Stimulated activated CD8-positive, alpha-beta memory T cell treated with anti-CD3 and anti-CD28 coated beads, Interleukin-4, amount 100 ng/mL, for 1 hour (primary cell): Measurements from ENCODE around the gene LRIG1.

ENCODE experiments used
- DNase-seq, 2 donors: peaks; one replicate each; pipeline ENCODE4 v3.0.0-alpha.2; 2020; ENCODE audit warnings: low read depth in 2 of 2, low spot score in 1 of 2

LRIG1 gene

DNA sequence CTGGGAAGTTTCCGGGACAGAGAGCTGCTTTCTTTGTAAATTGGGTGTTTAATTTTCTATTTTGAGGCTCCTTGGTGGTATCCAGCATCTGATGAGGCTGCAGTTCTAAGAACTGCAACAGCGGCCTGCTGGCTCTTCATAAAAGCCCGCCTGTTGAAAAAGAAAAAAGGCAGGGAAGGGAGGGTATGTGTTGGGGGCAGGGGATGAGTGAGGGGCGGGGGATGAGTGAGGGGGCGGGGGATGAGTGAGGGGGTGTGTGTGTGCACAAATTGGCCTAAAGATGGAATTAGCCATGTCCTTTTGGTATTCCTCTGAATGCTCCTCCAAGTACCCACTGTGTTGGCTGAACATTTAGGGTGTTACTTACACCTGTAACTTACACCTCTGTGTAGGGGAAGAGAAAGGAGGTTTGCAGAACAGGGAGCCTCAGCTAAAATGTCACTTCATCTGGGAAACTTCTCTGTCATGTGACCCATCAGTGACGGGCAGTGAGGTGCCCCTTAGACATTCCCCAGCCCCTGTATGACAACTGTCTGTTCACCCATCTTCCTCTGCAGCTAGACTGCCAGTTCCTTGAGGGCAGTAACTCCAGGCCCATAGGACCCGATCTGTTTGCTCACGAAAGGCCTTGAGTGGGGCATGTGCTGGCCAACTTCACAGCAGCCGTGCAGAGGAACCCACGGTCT lies 57.6 kb downstream of the LRIG1 start:
- DNase-seq = no peak

DNA sequence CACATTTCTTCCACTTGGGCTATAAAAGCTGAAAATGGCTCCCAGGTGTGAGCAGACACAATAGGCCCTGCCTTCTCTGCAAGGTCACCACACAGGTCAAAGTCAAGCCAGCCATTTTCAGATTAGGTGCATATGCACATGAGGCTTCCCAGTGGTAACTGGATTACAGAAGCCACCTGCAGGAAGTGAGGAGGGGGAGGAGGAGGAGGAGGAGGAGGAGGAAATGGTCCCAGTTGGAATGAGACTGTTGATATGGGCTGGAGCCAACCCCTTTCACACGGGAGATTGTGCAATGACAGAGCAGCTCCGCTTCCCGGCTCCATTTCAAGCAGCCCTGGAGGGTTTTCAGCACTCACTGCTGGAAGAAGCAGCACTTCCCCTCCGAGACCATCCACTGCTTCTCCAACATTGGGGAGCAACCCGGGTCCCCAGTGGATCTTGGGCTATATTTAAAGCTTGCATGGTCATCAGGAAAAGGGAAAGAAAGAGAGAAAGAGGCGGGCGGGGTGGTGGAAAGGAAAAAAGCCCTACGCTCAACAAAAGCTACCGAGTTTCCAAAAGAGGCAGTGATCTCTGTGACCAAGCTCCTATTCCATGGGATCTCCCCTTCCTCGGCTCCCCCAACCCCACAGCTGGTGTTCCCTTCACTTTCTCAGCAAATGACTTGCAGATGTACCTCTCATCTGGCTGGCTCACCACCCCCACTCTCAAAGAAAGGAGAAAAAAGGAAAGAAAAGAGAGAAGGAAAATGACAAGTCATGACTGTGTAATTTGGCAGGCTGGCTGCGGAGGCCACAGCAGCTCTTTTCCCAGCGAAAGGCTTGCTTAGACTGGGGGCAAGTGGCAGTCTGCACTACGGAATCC lies 58.3 kb downstream of the LRIG1 start:
- DNase-seq = no peak

DNA sequence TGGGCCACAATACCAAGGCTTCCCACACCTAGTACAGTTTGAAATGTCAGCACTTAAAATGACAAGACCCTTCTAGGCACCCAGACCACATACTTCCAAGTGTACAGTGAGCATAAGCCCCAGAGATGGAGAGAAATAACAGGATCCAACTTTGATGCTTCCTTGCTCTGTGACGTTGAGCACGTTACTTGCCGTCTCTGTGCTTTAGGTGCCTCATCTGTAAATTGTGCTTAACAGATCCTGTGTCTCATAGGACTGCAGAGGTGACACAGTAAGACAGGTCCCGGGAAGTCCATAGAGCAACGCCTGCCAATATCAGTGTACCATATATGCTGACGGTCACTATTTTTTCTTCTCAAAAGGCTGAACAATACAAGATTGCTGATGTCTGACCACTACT lies 59.1 kb downstream of the LRIG1 start:
- no peak for DNase-seq

DNA sequence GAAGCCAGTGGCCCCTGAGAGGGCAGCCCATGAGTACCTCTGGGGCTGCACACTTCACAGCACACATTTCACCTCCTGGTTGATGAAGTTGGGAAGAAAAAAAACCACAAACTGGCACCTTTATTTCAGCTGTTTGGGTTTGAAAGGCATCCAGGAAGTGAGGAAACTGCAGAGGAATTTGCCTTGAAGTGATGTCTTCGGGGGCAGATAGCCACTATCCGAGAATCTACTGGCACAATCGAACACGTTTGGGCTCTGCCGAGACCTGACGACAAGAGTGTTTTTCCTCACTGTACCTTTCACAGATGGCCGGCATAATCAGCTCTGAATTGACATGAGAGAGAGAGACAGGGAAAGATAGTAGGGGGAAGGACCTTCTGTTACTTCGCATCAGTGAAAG lies 59.7 kb downstream of the LRIG1 start:
- no peak for DNase-seq

DNA sequence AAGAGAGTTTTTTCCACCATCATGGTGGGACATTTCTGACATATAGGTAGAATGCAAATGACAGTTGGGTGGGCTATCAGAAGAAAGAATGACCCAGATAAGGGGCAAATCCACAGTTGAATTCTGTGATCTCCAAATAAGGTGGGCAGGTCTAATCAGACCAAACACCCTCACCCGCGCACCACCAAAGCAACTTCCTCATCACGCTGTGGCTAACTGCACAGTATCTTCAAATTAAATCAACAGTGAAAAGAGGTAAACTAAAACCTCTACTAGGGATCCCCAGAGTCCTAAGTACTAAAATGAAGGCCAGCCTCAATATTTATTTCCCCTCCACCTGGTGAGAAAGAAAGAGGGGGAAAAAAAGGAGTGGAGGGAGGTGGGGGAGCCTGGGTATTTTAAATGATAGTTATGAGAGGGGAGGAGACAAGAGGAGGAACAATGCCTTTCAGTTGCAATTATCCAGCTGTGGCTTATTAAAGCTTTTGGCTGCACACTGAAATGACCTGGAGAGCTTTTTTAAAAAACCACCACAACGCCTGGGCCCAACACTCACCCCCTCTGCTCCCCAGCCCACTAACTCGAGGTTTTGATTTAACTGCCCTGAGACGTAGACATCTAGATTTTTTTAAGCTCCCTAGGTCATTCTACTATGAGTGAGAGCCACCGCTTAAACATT lies 61.0 kb downstream of the LRIG1 start:
- DNase-seq = no peak

DNA sequence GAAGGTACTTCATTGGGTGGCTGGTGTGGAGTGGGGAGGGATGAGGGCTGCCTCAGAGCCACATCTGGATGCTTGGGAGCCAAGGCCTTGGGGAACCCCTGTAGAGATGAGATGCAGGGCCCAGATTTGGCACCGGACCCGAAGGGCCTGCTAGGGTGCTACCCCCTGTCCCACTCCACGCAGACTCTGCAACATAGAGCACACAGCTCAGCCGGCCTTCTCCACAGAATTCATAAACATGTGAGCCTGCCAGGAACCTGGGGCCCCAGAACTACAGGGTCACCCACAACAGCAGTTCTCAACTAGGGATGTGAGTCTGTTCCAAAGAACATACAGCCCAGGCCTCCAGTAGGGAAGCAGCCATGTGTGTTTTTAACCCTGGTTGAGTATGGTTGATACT lies 62.8 kb downstream of the LRIG1 start:
- no peak for DNase-seq

DNA sequence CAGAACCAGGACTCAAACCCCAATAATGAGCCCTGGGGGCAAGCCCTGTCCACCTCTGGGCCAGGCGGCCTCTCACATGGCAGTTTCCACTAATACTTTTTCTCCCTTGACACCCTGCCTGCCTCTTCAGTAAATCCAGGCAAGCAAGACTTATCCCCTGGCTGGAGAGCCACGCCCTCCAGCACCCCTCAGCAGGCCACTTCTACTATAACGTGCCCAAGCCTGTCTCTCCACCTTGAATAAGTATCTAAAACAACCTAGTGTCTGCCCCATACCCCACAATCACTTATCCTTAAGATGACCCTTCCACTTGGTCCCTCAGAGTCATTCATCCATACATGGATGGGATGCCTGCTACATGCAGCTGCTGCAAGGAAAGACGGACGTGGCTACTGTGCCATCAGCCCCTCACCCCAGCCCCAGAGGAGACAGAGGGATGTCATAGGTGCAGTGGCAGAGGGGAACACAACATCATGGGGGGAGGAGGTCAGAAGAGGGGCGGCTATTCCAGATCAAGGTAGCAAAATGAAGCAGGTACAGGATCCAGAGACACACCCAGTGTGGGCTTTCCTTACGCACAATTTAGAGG lies 63.4 kb downstream of the LRIG1 start:
- DNase-seq = no peak

DNA sequence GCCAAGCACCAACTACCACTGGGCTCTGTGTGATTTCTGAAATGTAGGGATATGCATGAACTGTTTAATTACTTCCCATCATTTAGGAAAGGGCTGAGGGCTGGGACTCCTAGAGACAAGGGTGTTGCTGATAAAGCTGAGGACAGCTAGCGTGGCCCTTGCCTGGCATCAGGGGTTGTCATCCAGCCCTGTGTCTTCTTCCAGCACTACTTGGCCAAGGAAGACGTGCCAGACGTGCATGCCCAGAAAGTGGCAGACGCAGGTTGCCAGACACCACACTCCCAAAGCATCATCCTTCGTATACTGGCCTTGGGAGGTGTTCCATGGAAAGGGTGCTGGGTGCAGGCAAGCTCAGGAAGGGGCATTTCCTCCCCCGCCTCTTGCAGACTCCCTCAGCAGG lies 64.8 kb downstream of the LRIG1 start:
- DNase-seq = no peak

DNA sequence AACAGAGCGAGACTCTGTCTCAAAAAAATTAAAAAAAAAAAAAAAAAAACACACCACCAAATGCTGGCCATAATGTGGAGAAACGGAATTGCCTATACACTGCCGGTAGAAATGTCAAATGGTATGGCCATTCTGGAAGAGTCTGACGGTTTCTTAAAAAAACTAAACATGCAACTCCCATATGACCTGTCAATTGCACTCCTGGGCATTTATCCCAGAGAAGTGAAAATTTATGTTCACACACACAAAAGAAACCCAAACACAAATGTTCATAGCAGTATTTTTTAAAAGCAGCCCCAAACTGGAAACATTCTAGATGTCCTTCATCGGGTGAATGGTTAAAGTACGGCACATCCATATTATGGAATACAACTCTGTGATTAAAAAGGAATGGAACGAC lies 66.1 kb downstream of the LRIG1 start:
- no peak for DNase-seq

DNA sequence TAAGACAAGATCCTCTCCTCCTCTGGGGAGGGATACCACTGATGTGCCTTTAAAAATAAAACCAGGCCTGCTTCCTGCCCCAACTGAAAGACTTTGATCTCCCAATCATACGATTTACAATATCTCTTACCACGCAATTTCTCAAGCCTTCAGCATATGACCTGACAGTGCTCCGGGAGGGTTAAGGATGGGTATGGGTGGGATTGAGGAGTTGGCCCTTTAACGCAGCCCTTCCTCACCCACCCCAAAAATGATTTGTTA lies 67.4 kb downstream of the LRIG1 start:
- no peak for DNase-seq

DNA sequence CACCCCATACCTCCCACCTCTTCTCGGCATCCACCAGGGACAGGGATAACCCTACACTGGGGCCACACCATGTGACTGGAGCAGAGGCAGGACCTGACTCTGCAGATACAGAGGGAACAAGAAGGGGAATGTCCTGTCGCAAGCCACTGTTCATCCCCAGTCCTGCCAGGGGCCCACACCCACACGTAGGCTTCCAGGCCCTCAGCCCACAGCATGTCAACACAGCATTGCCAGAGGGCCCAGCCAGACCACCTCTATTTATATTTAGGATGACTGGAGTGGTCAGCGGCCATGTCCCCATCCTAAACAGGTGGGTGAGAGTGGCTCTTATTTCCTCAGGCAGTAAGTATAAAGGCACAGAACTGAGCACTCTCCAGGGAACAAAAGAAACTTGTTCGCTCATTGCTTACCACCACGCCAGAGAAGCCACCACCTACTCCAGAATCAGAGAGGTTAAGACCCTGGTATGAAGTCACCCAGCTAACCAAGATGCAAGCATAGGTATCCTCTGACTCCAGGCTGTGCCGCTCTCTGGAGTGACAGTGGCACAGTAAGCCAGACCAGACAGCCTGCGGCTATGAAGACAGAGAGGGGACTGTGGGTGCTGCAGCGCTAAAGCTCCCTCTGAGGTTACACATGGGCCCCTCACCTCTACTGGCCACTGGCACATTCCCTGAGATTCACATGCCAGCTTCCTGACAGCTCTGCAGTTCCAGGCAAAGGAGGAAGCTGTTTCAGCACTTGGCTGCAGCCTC lies 67.9 kb downstream of the LRIG1 start:
- no peak for DNase-seq

DNA sequence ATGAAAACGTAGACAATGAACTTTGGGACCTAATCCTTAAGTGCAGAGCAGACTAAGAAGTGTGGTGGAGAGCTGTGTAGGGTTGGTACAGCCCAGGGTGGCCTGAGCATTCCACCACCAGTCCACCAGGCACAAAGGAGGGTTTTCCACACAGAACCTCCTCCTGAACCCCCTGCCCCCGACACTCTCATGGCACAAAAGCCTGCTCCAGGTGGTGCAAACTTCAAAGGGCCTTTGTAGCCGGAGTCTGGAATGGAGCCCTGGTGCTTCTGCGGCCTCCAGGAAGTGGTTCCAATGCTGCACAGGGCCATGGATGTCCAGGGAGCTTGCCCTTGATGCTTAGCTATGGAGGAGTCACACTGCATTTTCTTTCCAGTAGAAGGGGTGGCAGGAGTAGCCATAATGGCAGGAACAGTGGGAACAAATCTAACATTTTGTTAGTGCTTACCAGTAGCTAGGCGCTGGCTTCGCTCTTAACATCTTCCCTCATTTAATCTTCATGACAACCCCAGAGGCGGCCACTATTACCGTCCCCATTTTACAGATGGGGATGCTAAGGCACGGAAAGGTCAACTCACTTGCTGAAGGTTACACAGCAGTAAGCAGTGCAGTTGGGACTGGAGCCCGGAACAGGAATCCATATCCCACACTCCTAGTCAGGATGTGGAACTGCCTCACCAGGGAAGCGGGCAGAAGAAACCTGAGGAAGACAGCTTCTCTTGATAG lies 68.6 kb downstream of the LRIG1 start:
- DNase-seq = no peak

DNA sequence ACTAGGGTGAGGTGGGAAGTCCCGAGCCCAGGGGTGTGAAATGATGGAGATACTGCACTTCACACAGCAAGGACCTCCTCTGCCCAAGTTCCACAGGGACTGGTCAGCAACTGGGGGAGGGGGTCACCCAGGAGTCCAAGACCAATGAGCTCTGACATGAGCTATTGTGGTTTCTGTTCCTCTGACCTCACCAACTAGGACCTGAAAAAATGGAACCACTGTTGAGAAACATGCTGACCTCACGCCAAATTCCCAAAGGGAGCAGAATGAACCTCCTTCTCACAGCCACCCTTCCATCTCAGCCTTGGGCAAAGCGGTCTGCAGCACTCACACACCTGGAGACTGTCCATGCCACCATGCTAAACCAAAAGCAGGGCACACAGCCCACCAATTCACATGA lies 69.3 kb downstream of the LRIG1 start:
- DNase-seq = no peak

DNA sequence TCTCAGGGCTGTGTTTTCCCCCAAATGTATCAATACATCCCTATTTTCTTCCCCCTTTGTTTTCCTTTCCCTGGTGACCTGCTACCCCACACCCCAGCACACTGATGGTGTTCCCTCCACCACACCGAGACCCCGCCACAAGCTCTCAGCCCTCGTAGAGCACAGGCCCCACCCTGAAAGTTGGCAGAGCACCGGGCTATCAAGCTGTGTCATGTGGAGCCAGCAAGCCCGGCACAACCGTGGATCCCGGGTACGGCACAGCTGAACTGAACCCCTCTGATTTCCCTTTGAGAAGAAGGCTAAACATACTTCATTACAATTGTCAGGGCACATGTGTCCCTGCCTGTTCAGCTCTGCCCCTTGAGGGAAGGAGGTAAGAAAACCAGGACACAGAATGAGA lies 69.9 kb downstream of the LRIG1 start:
- no peak for DNase-seq

DNA sequence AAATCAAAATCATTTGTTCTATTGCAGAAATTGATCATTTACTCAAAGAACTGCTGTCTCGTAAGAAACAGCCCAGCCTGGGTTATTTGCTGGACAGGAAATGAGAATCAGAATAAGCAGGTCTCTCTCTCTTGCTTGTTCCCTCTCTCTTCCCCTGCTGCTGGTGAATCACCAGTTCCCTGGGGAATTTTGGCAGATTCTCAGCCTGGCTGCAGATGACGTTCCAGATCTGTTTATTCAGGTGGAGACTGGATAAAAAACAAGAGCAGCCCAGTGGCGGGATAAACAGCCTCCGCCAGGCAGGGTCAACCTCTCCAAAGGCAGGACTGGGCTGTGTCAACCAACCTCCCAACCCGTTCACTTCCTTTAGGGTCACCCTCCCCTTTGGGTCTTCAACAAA lies 72.1 kb downstream of the LRIG1 start:
- no peak for DNase-seq

DNA sequence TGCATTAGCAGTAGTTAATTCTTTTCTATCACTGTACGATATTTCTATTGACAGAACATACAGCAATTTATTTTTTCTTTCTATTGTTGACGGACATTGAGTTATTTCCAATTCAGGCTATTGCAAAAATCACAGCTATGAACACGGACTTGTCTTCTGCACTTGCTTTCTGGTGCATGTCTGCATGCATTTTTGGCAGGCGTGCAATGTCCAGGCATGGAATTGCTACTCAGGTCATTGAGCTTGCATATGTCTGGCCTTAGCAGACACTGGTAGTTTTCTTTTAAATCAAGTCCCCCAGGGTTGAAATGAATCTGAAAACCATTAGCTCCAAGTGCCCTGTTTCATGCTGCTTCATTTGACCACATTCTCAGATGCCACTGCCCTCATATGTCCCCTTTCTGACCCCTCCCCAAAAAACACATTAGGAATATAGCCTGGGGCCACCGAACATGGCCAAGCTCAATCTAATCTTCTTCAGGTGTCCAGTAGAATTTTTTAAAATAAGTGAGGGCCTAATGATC lies 72.8 kb downstream of the LRIG1 start:
- no peak for DNase-seq

DNA sequence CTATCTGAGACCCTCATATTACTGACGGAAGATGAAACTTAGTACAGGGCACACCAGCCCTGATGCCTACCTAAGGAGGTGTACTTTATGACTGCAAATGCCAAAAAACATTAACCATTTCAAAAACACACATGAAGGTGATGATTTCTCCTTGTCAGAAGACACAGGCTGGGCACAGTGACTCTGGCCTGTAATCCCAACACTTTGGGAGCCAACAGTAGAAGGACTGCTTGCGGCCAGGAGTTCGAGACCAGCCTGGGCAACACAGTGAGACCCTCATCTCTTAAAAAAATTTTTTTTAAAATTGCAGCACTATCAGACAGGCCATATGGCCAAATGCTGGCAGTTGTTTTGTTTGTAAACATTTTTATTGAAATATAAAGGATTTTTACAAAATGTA lies 73.5 kb downstream of the LRIG1 start:
- no peak for DNase-seq

DNA sequence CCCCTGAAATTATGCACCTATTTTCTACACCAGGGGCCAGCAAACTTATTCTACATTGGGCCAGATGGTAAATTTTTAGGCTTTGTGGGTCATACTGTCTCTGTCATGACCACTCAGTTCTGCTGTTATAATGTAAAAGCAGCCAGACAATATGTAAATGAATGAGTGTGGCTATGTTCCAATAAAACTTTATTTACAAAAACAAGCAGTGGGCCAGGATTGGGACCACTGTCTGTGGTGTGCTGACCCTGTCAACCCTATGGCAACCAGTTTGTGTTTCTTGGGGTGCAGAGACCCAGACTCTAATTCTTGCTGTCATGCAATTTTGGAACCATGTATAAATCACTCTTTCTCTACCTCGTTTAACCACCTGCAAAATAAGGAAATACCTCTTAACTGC lies 74.7 kb downstream of the LRIG1 start:
- DNase-seq = no peak

DNA sequence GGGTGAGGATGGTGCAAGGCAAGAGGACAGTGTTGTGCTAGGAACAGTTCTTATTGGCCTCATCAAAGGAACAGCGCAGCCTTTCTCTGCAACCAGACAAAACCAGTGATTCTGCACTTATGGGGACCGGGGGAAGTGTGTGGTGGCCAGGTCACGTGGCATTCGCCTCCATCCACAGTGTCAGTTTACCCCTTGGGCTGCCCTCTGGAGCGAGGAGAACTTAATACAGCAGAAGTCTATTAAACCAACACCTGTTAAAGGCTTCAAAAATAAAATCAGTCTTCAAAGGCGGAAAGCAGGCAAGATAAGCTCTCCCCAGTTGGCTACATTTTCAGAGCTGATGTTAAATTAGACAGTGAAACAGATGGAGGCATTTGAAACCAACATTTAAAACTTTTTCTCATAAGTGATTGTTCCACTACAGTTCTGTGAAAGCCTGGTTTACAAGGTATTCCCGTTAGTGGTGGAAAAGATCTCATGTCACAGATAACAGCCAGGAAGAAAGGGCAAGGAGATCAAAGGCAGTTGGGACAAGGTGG lies 75.2 kb downstream of the LRIG1 start:
- no peak for DNase-seq

DNA sequence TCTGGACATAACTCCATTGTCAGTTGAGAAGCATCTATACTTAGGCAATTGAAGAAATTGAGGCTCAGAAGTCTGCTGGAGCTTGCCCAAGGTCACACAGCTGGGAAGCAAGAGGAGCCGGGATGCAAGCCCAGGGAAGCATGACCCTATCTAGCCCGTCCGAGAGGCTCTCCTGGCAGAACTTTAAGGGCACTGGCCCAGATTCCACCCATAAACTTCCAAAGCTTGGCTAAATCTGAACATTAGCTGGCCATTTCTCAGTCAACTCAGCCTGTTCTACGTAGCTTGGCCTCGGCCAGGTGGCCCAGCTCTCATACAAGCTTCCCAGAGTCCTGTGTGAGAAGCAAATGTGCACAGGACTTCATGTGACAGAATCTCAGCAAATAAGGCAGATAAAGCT lies 75.8 kb downstream of the LRIG1 start:
- DNase-seq = no peak
